HEK293 (cell line): ENCODE data around the gene CHMP6.

Source experiments
- CTCF ChIA-PET: fragments of 350-600 bp; formaldehyde crosslinking; extraction: SDS; loops from one replicate; lab custom pipeline; 2021; ENCODE audit warnings: antibody characterized with exemption; lab: Yijun Ruan, JAX
- POLR2A ChIA-PET: fragments of 300-600 bp; formaldehyde crosslinking; extraction: SDS; loops from one replicate; lab custom pipeline; 2020; ENCODE audit warnings: antibody characterized with exemption, inconsistent platforms; lab: Yijun Ruan, JAX
- H3K27ac ChIP-seq: fragments of 200-500 bp; sonication (Bioruptor generic); 2 replicates; pipeline ENCODE4 v1.5.1; 2014; ENCODE audit warnings: low read depth, low read length, control low read depth, inconsistent platforms; ENCODE audit errors: extremely low read depth
- H3K36me3 ChIP-seq, 2 experiments: fragments of 200-500 bp in 1 of 2; sonication (Bioruptor generic) in 1 of 2; 1 replicate in 1 of 2; 2 replicates in 1 of 2; pipeline ENCODE4 v1.5.1; 2014 to 2017; ENCODE audit warnings: inconsistent platforms in 2 of 2, low read length in 2 of 2; ENCODE audit not compliant: control insufficient read depth in 2 of 2, insufficient read depth in 1 of 2
- H3K4me1 ChIP-seq: fragments of 200-500 bp; sonication (Bioruptor generic); 2 replicates; pipeline ENCODE4 v1.5.1; 2014; ENCODE audit warnings: mild to moderate bottlenecking, low read length, inconsistent platforms; ENCODE audit not compliant: control insufficient read depth, insufficient read depth
- H3K4me3 ChIP-seq: 2 replicates; pipeline ENCODE4 v1.5.1; 2011; ENCODE audit warnings: low read depth, mild to moderate bottlenecking, control low read depth, low read length, moderate library complexity
- H3K9me3 ChIP-seq: fragments of 200-500 bp; sonication (Bioruptor generic); 2 replicates; pipeline ENCODE4 v1.5.1; 2014; ENCODE audit warnings: low read depth, low read length, inconsistent platforms; ENCODE audit not compliant: control insufficient read depth, insufficient read depth
- ATF2 ChIP-seq: fragments of 450-650 bp; formaldehyde crosslinking; IDR thresholded peaks from 2 replicates; pipeline ENCODE4 v1.5.1; 2016; ENCODE audit warnings: missing biosample characterization, missing genetic modification characterization, low read depth
- BCL11B ChIP-seq: fragments of 450-650 bp; formaldehyde crosslinking; IDR thresholded peaks from 2 replicates; pipeline ENCODE4 v1.5.1; 2016; ENCODE audit warnings: low read depth, missing biosample characterization, missing genetic modification characterization
- GLI2 ChIP-seq: fragments of 450-650 bp; formaldehyde crosslinking; IDR thresholded peaks from 2 replicates; pipeline ENCODE4; 2017; ENCODE audit warnings: missing biosample characterization, missing genetic modification characterization, low read depth, borderline replicate concordance
- HOXC10 ChIP-seq: sonication (generic); formaldehyde crosslinking; IDR thresholded peaks from 2 replicates; pipeline ENCODE4 v1.8.1; 2023; ENCODE audit warnings: mild to moderate bottlenecking, missing genetic modification reagents
- KLF7 ChIP-seq: fragments of 450-650 bp; formaldehyde crosslinking; IDR thresholded peaks from 2 replicates; pipeline ENCODE4 v1.5.1; 2016; ENCODE audit warnings: missing biosample characterization, missing genetic modification characterization, borderline replicate concordance
- PATZ1 ChIP-seq: fragments of 450-650 bp; formaldehyde crosslinking; IDR thresholded peaks from 2 replicates; pipeline ENCODE4 v1.5.1; 2016; ENCODE audit warnings: missing biosample characterization, missing genetic modification characterization
- REST ChIP-seq: fragments of 450-650 bp; formaldehyde crosslinking; IDR thresholded peaks from 2 replicates; pipeline ENCODE4 v1.5.1; 2016; ENCODE audit warnings: missing biosample characterization, missing genetic modification characterization
- SCRT1 ChIP-seq: fragments of 450-650 bp; formaldehyde crosslinking; IDR thresholded peaks from 2 replicates; pipeline ENCODE4 v1.5.1; 2016; ENCODE audit warnings: missing biosample characterization, missing genetic modification characterization, borderline replicate concordance
- ZBTB21 ChIP-seq: fragments of 450-650 bp; formaldehyde crosslinking; IDR thresholded peaks from 2 replicates; pipeline ENCODE4 v1.5.1; 2017; ENCODE audit warnings: missing biosample characterization, missing genetic modification characterization
- ZIC2 ChIP-seq: fragments of 450-650 bp; formaldehyde crosslinking; IDR thresholded peaks from 2 replicates; pipeline ENCODE4 v1.5.1; 2016; ENCODE audit warnings: missing biosample characterization, missing genetic modification characterization
- ZNF121 ChIP-seq: fragments of 450-650 bp; formaldehyde crosslinking; IDR thresholded peaks from 2 replicates; pipeline ENCODE4 v1.5.1; 2016; ENCODE audit warnings: missing biosample characterization, missing genetic modification characterization
- ZNF24 ChIP-seq: fragments of 450-650 bp; formaldehyde crosslinking; IDR thresholded peaks from 2 replicates; pipeline ENCODE4 v1.5.1; 2016; ENCODE audit warnings: missing biosample characterization, missing genetic modification characterization
- ZNF510 ChIP-seq: fragments of 450-650 bp; formaldehyde crosslinking; IDR thresholded peaks from 2 replicates; pipeline ENCODE4 v1.5.1; 2018; ENCODE audit warnings: mild to moderate bottlenecking, missing genetic modification characterization, missing biosample characterization; ENCODE audit not compliant: insufficient replicate concordance
- ZNF513 ChIP-seq: fragments of 450-650 bp; IDR thresholded peaks from 2 replicates; pipeline ENCODE4 v1.5.1; 2018; ENCODE audit warnings: missing biosample characterization, missing genetic modification characterization
- ZNF521 ChIP-seq: fragments of 450-650 bp; formaldehyde crosslinking; IDR thresholded peaks from 2 replicates; pipeline ENCODE4 v1.5.1; 2017; ENCODE audit warnings: missing biosample characterization, mild to moderate bottlenecking, missing genetic modification characterization
- ZNF76 ChIP-seq: fragments of 450-650 bp; formaldehyde crosslinking; IDR thresholded peaks from 2 replicates; pipeline ENCODE4; 2016; ENCODE audit warnings: low read depth, missing biosample characterization, missing genetic modification characterization, borderline replicate concordance
- ZNF776 ChIP-seq: fragments of 450-650 bp; formaldehyde crosslinking; IDR thresholded peaks from 2 replicates; pipeline ENCODE4 v1.5.0; 2017; ENCODE audit warnings: missing biosample characterization, missing genetic modification characterization, borderline replicate concordance
- ZNF791 ChIP-seq: fragments of 450-650 bp; formaldehyde crosslinking; IDR thresholded peaks from 2 replicates; pipeline ENCODE4 v1.5.1; 2016; ENCODE audit warnings: missing biosample characterization, missing genetic modification characterization
- ZNF792 ChIP-seq: fragments of 450-650 bp; formaldehyde crosslinking; IDR thresholded peaks from 2 replicates; pipeline ENCODE4 v1.5.1; 2016; ENCODE audit warnings: missing biosample characterization, missing genetic modification characterization

The CHMP6 gene

GRCh38 chr17:80983545-80983944 is 8.1 kb upstream of the CHMP6 start (continued):
- TF ChIP-seq KLF7 (tag by site-specific recombination) = no peak
- TF ChIP-seq, all 188 proteins: peak for 0

- H3K4me3 ChIP-seq = no peak overlapping the region
- no peaks in the 10 kb centered on the region for H3K36me3 ChIP-seq
- no peaks in the 10 kb centered on the region for H3K9me3 ChIP-seq
- CTCF ChIA-PET = interaction anchor here (0.6 to 4.0 kb wide), 9 partner anchors 8 to 1596 kb away, joined by 3 to 17 read pairs (median 3); no protein-coding TSS in a partner anchor
- TF ChIP-seq ZIC2 (tag by site-specific recombination) (no peak), ZNF791 (tag by site-specific recombination) (no peak), ZNF24 (tag by site-specific recombination) (no peak), REST (no peak), BCL11B (tag by site-specific recombination) (no peak), HOXC10 (no peak), SCRT1 (no peak), ZBTB21 (tag by site-specific recombination) (no peak), ZNF513 (tag by site-specific recombination) (no peak), ATF2 (tag by site-specific recombination) (no peak), ZNF792 (tag by site-specific recombination) (no peak), GLI2 (tag by site-specific recombination) (no peak), ZNF776 (tag by site-specific recombination) (no peak), ZNF76 (tag by site-specific recombination) (no peak)
- H3K27ac ChIP-seq = no peak overlapping the region
- H3K4me1 ChIP-seq = no peaks in the 10 kb centered on the region
- POLR2A ChIA-PET = interaction anchor here (0.6 kb wide), 1 partner anchor 895 kb away, joined by 3 read pairs; no protein-coding TSS in a partner anchor
These were observed 6.9 kb upstream of the CHMP6 start for GRCh38 chr17:80984749-80985148.

- H3K9me3 ChIP-seq = no peaks in the 10 kb centered on the region
- TF ChIP-seq ZNF521 (tag by site-specific recombination) (no peak), ZNF121 (tag by site-specific recombination) (no peak), PATZ1 (no peak), ZNF510 (no peak)
- no peak overlapping the region for H3K4me3 ChIP-seq
- CTCF ChIA-PET = interaction anchor here (0.7 to 1.7 kb wide), 4 partner anchors 28 to 362 kb away, joined by 3 to 6 read pairs (median 4); no protein-coding TSS in a partner anchor
- POLR2A ChIA-PET = interaction anchor here (0.7 kb wide), 1 partner anchor 650 kb away, joined by 3 read pairs; no protein-coding TSS in a partner anchor
- H3K4me1 ChIP-seq = no peaks in the 10 kb centered on the region
- H3K36me3 ChIP-seq = no peaks in the 10 kb centered on the region
- no peak overlapping the region for H3K27ac ChIP-seq
These were observed 5.6 kb upstream of the CHMP6 start for GRCh38 chr17:80986046-80986445.
